Measurements from ENCODE around the gene MAP2K7.

Gene MAP2K7

GRCh38 chr19:7905859-7906258 is 2.2 kb downstream of the MAP2K7 start:
- TF ChIP-seq BACH2 (CRISPR knock-in tag; IDR thresholded peaks at IDR 0.05; ENCODE audit: borderline replicate concordance) (no peak), ZNF565 (CRISPR knock-in tag; conservative IDR thresholded peaks at IDR 0.05; ENCODE audit: low read depth) (no peak), SNAI2 (CRISPR knock-in tag; IDR thresholded peaks at IDR 0.05) (no peak), ZNF70 (CRISPR knock-in tag; IDR thresholded peaks at IDR 0.05) (no peak), ZFP3 (CRISPR knock-in tag; IDR thresholded peaks at IDR 0.05) (no peak), ZNF8 (CRISPR knock-in tag; IDR thresholded peaks at IDR 0.05) (no peak), ESRRG (CRISPR knock-in tag; IDR thresholded peaks at IDR 0.05) (no peak), PPARA (CRISPR knock-in tag; IDR thresholded peaks at IDR 0.05; ENCODE audit: borderline replicate concordance) (no peak), CSDC2 (CRISPR knock-in tag; IDR thresholded peaks at IDR 0.05) (no peak), PATZ1 (CRISPR knock-in tag; IDR thresholded peaks at IDR 0.05; ENCODE audit: borderline replicate concordance) (no peak), ZC3H10 (CRISPR knock-in tag; IDR thresholded peaks at IDR 0.05) (no peak), ISL1 (CRISPR knock-in tag; IDR thresholded peaks at IDR 0.05) (no peak), TOX (CRISPR knock-in tag; IDR thresholded peaks at IDR 0.05; ENCODE audit: borderline replicate concordance) (no peak), RARB (CRISPR knock-in tag; IDR thresholded peaks at IDR 0.05) (no peak)
- TF ChIP-seq, protein P1, sequence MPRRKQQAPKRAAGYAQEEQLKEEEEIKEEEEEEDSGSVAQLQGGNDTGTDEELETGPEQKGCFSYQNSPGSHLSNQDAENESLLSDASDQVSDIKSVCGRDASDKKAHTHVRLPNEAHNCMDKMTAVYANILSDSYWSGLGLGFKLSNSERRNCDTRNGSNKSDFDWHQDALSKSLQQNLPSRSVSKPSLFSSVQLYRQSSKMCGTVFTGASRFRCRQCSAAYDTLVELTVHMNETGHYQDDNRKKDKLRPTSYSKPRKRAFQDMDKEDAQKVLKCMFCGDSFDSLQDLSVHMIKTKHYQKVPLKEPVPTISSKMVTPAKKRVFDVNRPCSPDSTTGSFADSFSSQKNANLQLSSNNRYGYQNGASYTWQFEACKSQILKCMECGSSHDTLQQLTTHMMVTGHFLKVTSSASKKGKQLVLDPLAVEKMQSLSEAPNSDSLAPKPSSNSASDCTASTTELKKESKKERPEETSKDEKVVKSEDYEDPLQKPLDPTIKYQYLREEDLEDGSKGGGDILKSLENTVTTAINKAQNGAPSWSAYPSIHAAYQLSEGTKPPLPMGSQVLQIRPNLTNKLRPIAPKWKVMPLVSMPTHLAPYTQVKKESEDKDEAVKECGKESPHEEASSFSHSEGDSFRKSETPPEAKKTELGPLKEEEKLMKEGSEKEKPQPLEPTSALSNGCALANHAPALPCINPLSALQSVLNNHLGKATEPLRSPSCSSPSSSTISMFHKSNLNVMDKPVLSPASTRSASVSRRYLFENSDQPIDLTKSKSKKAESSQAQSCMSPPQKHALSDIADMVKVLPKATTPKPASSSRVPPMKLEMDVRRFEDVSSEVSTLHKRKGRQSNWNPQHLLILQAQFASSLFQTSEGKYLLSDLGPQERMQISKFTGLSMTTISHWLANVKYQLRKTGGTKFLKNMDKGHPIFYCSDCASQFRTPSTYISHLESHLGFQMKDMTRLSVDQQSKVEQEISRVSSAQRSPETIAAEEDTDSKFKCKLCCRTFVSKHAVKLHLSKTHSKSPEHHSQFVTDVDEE (CRISPR knock-in tag; IDR thresholded peaks at IDR 0.05) = no peak
- TF ChIP-seq, protein P2, sequence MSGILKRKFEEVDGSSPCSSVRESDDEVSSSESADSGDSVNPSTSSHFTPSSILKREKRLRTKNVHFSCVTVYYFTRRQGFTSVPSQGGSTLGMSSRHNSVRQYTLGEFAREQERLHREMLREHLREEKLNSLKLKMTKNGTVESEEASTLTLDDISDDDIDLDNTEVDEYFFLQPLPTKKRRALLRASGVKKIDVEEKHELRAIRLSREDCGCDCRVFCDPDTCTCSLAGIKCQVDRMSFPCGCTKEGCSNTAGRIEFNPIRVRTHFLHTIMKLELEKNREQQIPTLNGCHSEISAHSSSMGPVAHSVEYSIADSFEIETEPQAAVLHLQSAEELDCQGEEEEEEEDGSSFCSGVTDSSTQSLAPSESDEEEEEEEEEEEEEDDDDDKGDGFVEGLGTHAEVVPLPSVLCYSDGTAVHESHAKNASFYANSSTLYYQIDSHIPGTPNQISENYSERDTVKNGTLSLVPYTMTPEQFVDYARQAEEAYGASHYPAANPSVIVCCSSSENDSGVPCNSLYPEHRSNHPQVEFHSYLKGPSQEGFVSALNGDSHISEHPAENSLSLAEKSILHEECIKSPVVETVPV (CRISPR knock-in tag; IDR thresholded peaks at IDR 0.05) = no peak
- TF ChIP-seq, protein P3, sequence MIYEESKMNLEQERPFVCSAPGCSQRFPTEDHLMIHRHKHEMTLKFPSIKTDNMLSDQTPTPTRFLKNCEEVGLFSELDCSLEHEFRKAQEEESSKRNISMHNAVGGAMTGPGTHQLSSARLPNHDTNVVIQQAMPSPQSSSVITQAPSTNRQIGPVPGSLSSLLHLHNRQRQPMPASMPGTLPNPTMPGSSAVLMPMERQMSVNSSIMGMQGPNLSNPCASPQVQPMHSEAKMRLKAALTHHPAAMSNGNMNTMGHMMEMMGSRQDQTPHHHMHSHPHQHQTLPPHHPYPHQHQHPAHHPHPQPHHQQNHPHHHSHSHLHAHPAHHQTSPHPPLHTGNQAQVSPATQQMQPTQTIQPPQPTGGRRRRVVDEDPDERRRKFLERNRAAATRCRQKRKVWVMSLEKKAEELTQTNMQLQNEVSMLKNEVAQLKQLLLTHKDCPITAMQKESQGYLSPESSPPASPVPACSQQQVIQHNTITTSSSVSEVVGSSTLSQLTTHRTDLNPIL (CRISPR knock-in tag; IDR thresholded peaks at IDR 0.05; ENCODE audit: low read depth) = no peak
- no peak for ATAC-seq

- no peak for ATAC-seq
- no peak for TF ChIP-seq ZNF565 (CRISPR knock-in tag; conservative IDR thresholded peaks at IDR 0.05; ENCODE audit: low read depth)
- TF ChIP-seq ZNF70 (CRISPR knock-in tag; IDR thresholded peaks at IDR 0.05) = no peak
- TF ChIP-seq ISL1 (CRISPR knock-in tag; IDR thresholded peaks at IDR 0.05) = no peak
- TF ChIP-seq, protein P1 (CRISPR knock-in tag; IDR thresholded peaks at IDR 0.05) = no peak
- no peak for TF ChIP-seq TOX (CRISPR knock-in tag; IDR thresholded peaks at IDR 0.05; ENCODE audit: borderline replicate concordance)
- TF ChIP-seq, protein P3 (CRISPR knock-in tag; IDR thresholded peaks at IDR 0.05; ENCODE audit: low read depth) = no peak
- TF ChIP-seq SNAI2 (CRISPR knock-in tag; IDR thresholded peaks at IDR 0.05) = no peak
- no peak for TF ChIP-seq ZC3H10 (CRISPR knock-in tag; IDR thresholded peaks at IDR 0.05)
- no peak for TF ChIP-seq ZFP30 (CRISPR knock-in tag; IDR thresholded peaks at IDR 0.05)
- no peak for TF ChIP-seq PATZ1 (CRISPR knock-in tag; IDR thresholded peaks at IDR 0.05; ENCODE audit: borderline replicate concordance)
- TF ChIP-seq ZFP3 (CRISPR knock-in tag; IDR thresholded peaks at IDR 0.05) = no peak
- no peak for TF ChIP-seq TCF4 (CRISPR knock-in tag; IDR thresholded peaks at IDR 0.05; ENCODE audit: borderline replicate concordance)
- TF ChIP-seq, protein P2 (CRISPR knock-in tag; IDR thresholded peaks at IDR 0.05) = no peak
- TF ChIP-seq CSDC2 (CRISPR knock-in tag; IDR thresholded peaks at IDR 0.05) = no peak
- no peak for TF ChIP-seq ZNF8 (CRISPR knock-in tag; IDR thresholded peaks at IDR 0.05)
- TF ChIP-seq BACH2 (CRISPR knock-in tag; IDR thresholded peaks at IDR 0.05; ENCODE audit: borderline replicate concordance) = no peak
- no peak for TF ChIP-seq PPARA (CRISPR knock-in tag; IDR thresholded peaks at IDR 0.05; ENCODE audit: borderline replicate concordance)
- no peak for TF ChIP-seq RARB (CRISPR knock-in tag; IDR thresholded peaks at IDR 0.05)
Observed at GRCh38 chr19:7907122-7907521, 3.4 kb downstream of the MAP2K7 start.
